Measurements from ENCODE around the gene MRPL19.

MRPL19 gene
- long read RNA-seq, transcript MRPL19-202 (6 exons, 3,479 nt): major isoform, 112 of 124 reads
- long read RNA-seq, partial matches to known transcripts: 2 of 124 reads
- long read RNA-seq, other reads (novel, unspliced or antisense): 9 of 124 reads

- Histone ChIP-seq H3K4me3 (replicated peaks; ENCODE audit: insufficient read depth, low read length) (peak within 1 kb of the TSS; percentile 77), H3K27me3 (ENCODE audit: insufficient read depth, poor library complexity, severe bottlenecking) (no peaks in the 10 kb centered on the region), H3K27ac (replicated peaks) (peak within 1 kb of the TSS; percentile 92)
- TF ChIP-seq POLR2AphosphoS5 (IDR thresholded peaks at IDR 0.05; ENCODE audit: low read depth) (peak; percentile 67), REST (IDR thresholded peaks at IDR 0.05; ENCODE audit: insufficient replicate concordance, low read depth) (peak; percentile 8), CTCF (IDR thresholded peaks at IDR 0.05; ENCODE audit: insufficient read depth, low read length) (no peak), GABPA (IDR thresholded peaks at IDR 0.05; ENCODE audit: low read depth) (no peak), SPI1 (IDR thresholded peaks at IDR 0.05; ENCODE audit: borderline replicate concordance, low read depth) (peak; percentile 22; the same call in 1 of the 2 replicates)
- peak; percentile 59 to 90 for DNase-seq (ENCODE audit: low read depth in 1 of 2, low spot score in 1 of 2)
Observed at GRCh38 chr2:75646583-75647425, at the start of gene MRPL19. TSS of gene MRPL19 (plus strand) at chr2:75646783. CDS start at chr2:75646808, 25 bp downstream.

GRCh38 chr2:75596784-75597183 is 49.8 kb upstream of the MRPL19 start:
- no peak overlapping the region for H3K4me3 ChIP-seq (replicated peaks; ENCODE audit: insufficient read depth, low read length)
- TF ChIP-seq POLR2AphosphoS5 (IDR thresholded peaks at IDR 0.05; ENCODE audit: low read depth) (no peak), GABPA (IDR thresholded peaks at IDR 0.05; ENCODE audit: low read depth) (no peak), REST (IDR thresholded peaks at IDR 0.05; ENCODE audit: insufficient replicate concordance, low read depth) (no peak), CTCF (IDR thresholded peaks at IDR 0.05; ENCODE audit: insufficient read depth, low read length) (no peak), SPI1 (IDR thresholded peaks at IDR 0.05; ENCODE audit: borderline replicate concordance, low read depth) (no peak)
- DNase-seq (ENCODE audit: low read depth in 1 of 2, low spot score in 1 of 2): no peak
- H3K27me3 ChIP-seq (ENCODE audit: insufficient read depth, poor library complexity, severe bottlenecking): no peaks in the 10 kb centered on the region
- H3K27ac ChIP-seq (replicated peaks): no peak overlapping the region

GRCh38 chr2:75597949-75598348 is 48.6 kb upstream of the MRPL19 start:
- TF ChIP-seq CTCF (IDR thresholded peaks at IDR 0.05; ENCODE audit: insufficient read depth, low read length) (no peak), REST (IDR thresholded peaks at IDR 0.05; ENCODE audit: insufficient replicate concordance, low read depth) (no peak), GABPA (IDR thresholded peaks at IDR 0.05; ENCODE audit: low read depth) (no peak), SPI1 (IDR thresholded peaks at IDR 0.05; ENCODE audit: borderline replicate concordance, low read depth) (no peak), POLR2AphosphoS5 (IDR thresholded peaks at IDR 0.05; ENCODE audit: low read depth) (no peak)
- no peak for DNase-seq (ENCODE audit: low read depth in 1 of 2, low spot score in 1 of 2)
- no peak overlapping the region for H3K27ac ChIP-seq (replicated peaks)
- no peaks in the 10 kb centered on the region for H3K27me3 ChIP-seq (ENCODE audit: insufficient read depth, poor library complexity, severe bottlenecking)
- no peak overlapping the region for H3K4me3 ChIP-seq (replicated peaks; ENCODE audit: insufficient read depth, low read length)
